Stimulated activated CD4-positive, alpha-beta T cell treated with anti-CD3 and anti-CD28 coated beads, Interleukin-12 subunit alpha, Interleukin-12 subunit beta, amount 100 ng/mL, for 48 hours (primary cell): ENCODE data around the gene HDAC6.
"Not testable (repeated sequence)": the region's sequence is repeated elsewhere in the genome, so short reads cannot be mapped to it uniquely, and the experiment has no call there.

Experiments used
- DNase-seq, 3 donors: peaks; one replicate each; pipeline ENCODE4 v3.0.0-alpha.2; 2020; ENCODE audit warnings: low read depth in 2 of 3, low spot score in 1 of 3

Gene HDAC6

DNA sequence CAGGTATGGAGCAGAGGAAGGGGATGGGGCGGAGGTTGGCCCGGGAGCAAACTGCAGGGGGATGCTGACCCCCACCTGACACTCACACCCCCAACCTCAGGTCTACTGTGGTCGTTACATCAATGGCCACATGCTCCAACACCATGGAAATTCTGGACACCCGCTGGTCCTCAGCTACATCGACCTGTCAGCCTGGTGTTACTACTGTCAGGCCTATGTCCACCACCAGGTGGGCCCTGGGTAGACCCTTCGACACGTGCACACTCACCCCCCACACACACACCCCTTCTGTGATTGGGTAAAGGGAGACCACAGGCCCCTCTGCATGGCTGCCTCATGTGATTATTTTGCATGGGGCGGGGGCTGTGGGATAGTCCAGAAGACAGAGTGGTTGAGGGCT lies 22.2 kb downstream of the HDAC6 start:
- DNase-seq = no peak

DNA sequence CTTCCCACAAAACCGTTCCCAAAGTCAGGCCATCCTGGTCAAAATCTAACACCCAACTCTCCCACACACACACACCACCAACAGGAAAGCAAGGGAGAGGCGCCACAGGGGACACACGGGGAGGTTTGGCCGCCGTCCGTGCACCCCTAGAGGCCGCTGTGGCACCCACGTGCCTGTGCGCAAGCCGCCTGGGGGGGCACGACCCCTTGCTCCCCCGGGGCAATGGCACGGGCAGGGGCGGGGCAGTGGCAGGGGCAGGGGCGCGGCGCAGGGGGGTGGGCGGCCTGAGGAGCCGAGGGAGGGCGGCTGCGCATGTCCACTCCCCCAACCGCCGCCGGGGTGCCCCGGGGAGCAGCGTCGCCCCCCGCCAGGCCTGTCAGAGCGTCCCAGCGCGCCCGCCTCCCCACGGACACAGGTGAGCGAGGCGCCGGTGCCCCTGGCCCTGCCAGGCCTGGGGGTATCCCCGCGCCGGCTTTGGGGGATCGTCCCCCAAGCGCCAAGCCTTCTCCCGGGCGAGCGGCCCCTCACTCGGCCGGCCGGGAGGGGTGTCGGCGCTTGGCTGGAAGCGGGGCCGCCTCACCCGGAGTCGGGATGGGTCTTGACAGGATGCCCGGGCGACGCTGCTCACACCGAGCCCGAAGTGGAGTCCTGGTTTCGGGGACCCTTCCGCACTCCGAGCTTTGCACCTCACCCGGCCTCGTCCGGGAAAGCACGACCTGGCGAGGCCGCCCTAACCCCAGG lies 24.4 kb downstream of the HDAC6 start, which contains the start of gene ERAS:
Gene ERAS (plus strand): TSS at position 379 of the 741 bp plus-strand sequence. CDS start 2,611 bp downstream, outside the sequence.
- no peak for DNase-seq

DNA sequence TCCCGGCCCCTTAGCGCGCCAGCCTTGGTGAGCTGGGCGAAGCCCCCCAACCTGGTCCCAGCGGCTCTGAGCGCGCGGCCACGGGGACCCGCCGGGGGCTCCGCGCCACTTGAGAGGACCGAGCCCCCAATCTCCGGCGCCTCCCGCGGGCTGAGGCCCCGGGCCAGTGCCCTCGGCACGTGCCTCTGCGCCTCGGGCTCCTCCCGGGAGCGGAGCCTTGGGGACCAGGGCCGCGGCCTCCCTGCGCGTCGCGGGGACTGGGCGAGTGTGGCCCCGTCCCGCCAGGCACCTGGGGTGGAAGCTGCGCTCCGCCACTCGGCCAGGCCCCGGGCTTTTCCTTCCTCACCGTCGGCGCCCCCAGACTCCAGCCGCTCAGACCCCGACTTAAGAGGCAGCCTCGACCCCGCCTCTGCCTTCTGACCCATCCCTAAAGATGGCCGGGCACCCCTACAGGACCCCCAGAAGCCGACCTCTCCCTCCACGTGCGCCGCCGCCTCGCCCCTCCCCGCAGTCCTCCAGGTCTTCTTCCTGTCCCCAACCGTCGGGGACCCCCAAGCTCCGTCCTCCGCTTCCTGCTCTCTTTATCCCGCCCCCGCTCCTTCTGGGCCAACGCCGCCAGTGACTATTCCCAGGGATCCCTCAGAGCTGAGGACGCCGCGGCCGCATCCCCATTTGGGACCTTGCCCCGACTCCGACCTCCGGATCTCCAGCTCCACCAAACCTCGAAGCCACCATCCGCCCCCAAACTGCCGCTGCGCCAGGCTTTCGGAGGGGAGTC lies 25.2 kb downstream of the HDAC6 start:
- DNase-seq = no peak

DNA sequence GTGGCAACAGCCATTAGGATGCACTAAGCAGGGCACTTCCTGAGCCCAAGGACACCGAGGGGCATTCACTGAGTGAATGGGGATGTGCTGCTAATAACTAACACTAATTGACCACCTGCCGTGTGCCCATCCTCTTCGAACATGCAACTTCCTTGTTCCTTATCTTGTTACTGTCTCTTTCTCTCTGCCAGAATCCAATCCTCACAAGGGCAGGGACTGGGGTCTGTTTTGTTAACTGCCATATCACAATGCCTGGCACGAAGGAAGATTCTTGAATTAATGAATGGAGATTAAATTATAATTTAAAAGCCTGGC lies 25.7 kb downstream of the HDAC6 start:
- no peak for DNase-seq

DNA sequence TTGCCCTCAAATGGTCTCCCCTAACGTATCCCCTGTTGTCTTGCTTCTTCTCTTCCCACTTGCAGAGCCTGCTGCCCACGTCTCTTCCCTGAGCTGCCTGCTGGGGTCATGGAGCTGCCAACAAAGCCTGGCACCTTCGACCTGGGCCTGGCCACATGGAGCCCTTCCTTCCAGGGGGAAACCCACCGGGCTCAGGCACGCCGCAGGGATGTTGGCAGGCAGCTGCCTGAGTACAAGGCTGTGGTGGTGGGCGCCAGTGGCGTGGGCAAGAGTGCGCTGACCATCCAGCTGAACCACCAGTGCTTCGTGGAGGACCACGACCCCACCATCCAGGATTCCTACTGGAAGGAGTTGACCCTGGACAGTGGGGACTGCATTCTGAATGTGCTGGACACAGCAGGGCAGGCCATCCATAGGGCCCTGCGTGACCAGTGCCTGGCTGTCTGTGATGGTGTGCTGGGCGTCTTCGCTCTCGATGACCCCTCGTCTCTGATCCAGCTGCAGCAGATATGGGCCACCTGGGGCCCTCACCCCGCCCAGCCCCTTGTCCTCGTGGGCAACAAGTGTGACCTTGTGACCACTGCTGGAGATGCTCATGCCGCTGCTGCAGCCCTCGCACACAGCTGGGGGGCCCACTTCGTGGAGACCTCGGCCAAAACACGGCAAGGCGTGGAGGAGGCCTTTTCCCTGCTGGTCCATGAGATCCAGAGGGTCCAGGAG lies 27.3 kb downstream of the HDAC6 start:
- DNase-seq = no peak

DNA sequence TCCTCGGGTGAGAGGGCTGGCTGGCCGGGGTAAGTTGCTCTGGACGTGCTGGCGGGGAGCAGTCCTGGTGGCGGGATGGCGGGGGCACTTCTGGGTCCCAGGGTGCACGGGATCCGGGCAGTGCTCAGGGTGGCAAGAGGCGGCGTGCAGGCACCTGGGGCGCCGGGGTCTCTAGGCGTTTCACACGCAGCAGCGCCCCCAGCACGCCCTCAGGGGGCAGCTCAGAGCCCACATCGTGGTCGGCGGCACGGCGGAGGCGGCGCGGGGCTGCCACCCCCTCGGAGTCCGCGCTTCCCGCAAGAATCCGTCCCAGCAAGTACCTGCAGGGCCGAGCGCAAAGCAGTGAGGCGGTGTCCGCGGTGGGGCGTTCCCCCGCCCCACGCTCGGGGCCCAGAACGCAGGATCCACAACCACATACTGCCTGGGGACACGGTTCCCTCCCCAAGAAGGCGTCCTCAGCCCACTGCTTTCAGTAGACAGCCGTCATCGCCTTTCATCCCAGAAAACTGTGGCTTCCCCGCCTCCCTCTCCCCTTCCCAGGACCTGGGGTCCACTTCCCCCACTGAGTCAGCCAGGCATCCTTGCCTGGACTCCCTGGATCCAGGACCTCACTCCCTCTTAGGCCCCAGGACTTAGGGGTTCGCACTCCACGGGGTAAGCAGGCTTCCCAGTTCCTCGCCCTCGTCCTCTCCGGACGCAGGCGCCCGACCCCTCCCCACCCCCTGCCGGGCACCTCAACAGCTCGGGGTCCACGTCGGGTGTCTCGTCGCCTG lies 29.5 kb downstream of the HDAC6 start:
- DNase-seq = no peak

DNA sequence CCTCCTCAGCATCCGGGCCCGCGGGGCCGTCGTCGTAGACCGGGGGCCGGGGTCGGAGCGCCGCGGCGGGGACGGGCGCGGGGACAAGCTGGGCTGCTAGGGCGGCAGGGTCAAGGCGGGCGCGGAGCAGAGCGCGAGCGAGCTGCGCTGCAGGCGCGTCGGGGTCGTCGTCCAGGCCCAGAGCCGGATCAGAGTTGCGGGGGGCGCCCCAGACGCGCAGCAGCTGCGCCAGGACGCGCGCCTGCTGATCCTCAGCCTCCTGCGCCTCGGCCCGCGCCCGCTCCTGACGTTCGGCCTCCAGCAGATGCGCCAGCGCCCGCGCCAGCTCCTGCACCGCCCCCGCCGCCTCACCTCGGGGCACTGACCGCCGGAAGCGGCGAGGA lies 30.0 kb downstream of the HDAC6 start:
- DNase-seq = no peak

DNA sequence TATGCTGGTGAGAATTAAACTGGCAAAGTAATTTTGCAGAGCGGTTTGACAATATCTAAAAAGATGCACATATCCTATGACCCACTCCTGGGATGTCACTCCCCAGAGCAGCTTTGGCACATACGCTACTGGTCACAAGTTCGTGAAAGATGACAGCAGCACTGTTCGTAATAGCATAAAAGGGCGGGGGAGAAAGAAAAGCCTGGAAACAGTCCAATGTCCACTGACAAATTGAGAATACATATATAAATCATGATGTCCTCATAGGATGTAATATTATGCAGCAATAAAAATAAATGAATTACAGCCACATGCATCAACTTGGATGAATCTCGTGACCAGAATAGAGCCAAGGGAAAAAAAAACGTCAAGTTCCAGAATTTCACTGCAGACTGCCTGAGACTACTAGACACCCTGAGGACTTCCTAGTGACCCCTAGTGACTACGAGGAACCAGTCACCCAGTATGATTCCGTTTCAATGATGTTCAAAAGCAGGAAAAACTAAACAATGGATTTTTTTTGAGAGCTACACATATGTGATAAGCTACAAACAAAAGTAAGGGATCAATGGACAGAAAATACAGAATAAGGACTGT lies 31.8 kb downstream of the HDAC6 start:
- no peak for DNase-seq

DNA sequence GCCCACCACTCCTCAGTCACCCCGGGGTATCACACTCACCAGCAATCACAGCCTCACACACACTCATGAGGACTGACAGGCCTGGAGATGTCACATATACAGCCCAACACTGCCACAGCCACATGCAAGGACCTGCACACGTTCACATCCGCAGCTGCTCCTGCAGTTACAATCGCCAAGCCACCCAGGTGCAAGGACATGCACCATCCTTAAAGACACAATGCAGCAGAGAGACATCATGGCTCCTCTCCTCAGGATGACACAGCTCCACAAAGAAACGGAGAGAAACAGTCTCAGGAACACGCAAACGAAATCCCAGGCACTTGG lies 32.5 kb downstream of the HDAC6 start:
- no peak for DNase-seq

DNA sequence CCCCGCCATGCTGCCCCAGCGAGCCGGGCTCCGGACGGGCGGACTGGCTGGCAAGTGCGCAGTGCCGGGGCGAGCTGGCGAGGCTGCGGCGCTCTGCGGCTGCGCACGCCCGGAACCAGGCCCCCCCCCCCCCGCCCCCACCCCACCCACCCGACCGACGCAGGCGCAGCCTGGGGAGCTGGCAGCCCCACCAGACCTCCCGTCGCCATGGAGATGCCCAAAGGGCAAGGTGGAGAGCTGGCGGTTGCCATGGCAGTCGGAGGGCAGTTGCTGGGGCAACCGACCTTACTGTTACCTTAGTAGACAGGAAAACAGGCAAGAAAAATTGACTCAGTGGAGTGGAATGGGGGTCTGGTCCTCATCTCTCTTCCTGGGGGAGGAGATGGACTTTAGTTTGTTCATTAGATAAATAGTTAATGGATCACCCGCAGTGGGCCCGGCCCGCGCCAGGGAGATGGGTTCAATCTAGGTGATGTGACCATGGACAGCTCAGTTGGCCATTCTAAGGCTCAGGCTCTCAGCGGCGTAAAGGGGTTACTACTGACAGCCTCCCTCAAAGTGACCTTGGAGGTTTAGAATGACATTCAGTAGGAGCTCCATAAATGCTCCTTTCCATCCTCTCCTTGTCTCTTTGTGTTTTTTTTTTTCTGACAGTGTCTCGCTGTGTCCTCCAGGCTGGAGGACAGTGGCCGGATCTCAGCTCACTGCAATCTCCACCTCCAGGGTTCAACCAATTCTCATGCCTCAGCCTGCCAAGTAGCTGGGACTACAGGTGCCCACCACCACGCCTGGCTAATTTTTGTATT lies 33.9 kb downstream of the HDAC6 start, which contains the start of gene PCSK1N:
Gene PCSK1N (minus strand): TSS at position 87 of the 806 bp plus-strand sequence. CDS start 78 bp downstream, at position 9.
- DNase-seq = no peak

DNA sequence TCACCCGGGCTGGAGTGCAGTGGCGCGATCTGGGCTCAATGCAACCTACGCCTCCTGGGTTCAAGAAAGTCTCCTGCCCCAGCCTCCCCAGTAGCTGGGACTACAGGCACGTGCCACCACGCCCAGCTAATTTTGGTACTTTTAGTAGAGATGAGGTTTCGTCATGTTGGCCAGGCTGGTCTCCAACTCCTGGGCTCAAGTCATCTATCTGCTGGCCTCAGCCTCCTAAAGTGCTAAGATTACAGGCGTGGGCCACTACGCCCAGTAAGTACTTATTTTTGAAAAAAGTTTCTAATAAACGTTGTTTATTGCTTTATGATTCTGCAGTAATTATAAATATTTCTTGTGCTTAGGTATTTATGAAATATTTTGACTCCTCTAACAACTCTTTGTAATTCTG lies 37.8 kb downstream of the HDAC6 start:
- DNase-seq = no peak

DNA sequence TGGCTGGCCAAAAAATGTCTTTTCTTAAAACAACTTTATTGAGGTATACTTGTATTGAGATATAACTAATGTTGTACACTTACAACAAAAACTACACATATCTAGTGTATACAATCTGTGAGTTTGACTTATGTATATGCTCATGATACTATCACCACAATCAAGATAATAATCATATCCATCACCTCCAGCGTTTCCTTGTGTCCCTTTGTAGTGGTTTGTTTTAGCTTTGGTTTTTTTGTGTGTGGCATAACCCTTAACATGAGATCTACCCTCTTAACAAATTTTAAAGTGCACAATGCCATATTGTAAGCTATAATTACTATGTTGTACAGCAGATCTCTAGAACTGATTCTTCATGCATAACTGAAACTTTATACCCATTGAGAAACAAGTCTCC lies 47.0 kb downstream of the HDAC6 start:
- no peak for DNase-seq

DNA sequence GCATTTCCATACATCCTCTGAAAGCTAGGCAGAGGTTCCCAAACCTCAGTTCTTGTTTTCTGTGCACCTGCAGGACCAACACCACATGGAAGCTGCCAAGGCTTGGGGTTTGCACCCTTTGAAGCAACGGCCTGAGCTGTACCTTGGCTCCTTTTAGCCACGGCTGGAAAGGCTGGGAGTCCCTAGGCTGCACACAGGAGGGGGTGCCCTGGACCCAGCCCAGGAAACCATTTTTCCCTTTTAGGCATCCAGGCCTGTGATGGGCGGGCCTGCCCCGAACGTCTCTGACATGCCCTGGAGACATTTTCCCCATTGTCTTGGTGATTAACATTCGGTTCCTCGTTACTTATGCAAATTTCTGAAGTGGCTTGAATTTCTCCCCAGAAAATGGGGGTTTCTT lies 51.0 kb downstream of the HDAC6 start:
- DNase-seq = no peak

DNA sequence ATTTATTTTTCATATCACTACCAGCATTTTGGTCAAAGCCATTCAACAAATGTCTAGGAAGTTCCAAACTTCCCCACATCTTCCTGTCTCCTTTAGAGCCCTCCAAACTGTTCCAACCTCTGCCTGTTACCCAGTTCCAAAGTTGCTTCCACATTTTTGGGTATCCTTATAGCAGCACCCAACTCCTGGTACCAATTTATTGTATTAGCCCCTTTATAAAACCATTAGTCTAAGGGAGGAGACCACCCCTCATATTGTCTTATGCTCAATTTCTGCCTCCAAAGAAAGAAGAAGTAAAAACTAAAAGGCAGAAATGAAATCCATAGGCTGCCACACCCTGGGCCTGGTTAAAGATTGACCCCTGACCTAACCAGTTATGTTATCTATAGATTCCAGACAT lies 51.6 kb downstream of the HDAC6 start:
- not testable (repeated sequence) for DNase-seq

DNA sequence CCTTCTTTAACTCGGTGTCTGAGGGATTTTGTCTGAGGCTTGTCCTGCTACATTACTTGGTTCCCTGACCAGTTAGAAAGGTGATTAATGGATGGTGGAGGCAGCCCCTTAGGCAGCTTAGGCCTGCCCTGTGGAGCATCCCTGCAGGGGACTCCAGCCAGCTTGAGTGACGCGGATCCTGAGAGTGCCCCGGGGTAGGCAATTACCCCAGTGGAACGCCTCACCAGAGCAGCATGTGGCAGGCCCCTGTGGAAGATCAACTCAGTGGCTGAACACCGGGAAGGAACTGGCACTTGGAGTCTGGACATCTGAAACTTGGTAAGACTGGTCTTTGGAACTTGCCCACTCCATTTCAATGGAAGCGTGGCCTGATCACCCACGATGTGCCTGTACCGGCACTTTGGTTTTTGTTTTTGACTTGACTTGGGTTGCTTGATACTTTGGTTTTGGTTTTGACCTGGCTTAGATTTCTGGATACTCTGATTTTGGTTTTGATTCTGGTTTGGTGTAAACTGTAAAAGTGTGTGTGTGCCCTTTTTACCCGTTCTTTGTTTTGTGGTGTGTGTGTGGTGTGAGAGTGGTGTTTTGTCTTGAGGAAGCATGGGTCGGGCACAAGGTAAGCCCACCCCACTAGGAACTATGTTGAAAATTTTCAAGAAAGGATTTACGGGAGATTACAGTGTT lies 52.4 kb downstream of the HDAC6 start:
- DNase-seq = not testable (repeated sequence)

DNA sequence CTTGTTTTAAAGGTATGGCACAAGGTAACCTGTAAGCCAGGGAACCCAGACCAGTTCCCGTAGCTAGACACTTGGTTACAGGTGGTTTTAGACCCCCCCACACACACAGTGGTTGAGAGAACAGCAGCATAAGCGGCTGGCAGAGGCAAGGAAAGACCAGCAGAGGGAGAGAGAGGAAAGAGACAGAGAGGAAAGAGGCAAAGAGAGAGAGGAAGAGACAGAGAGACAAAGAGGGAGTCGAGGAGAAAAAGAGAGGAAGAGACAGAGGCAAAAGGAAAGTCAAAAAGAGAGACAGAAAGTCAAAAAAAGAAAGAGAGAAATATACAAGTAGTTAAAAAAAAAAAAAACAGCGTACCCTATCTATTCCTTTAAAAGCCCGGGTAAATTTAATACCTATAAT lies 53.0 kb downstream of the HDAC6 start:
- no peak for DNase-seq

DNA sequence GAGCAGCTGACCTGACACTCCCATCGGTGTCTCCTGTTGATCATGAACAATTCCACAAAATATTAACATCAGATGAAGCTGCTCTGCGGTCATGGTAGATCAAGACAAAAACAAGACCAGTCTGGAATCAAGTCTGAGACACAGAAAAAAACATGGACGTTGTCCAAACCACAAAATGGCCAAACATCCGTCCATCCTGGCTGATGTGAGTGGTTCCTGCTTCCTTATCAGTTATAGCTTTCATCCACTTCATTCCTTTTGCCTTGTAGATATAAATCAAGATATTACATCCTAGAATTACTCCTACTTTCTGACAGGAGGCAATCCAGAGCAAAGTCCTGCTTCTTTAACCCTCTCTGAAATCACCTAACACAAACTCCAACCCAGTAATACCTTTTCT lies 62.3 kb downstream of the HDAC6 start:
- DNase-seq = no peak

DNA sequence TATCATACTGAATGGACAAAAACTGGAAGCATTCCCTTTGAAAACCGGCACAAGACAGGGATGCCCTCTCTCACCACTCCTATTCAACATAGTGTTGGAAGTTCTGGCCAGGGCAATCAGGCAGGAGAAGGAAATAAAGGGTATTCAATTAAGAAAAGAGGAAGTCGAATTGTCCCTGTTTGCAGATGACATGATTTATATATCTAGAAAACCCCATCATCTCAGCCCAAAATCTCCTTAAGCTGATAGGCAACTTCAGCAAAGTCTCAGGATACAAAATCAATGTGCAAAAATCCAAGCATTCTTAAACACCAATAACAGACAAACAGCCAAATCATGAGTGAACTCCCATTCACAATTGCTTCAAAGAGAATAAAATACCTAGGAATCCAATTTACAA lies 70.2 kb downstream of the HDAC6 start:
- not testable (repeated sequence) for DNase-seq
